Mesenchymal stem cell (in vitro differentiated cells and primary cell): ENCODE data around the gene HOXD4.

Experiments used
- DNase-seq: peaks from one replicate; pipeline ENCODE4 v3.0.0-alpha.2; 2013
- H2AFZ ChIP-seq: one replicate; pipeline ENCODE4 v1.6.1; 2013; ENCODE audit warnings: low read depth, mild to moderate bottlenecking, control low read depth, inconsistent platforms, low read length, moderate library complexity
- H2AK5ac ChIP-seq: 2 replicates; pipeline ENCODE4 v1.6.1; 2013; ENCODE audit warnings: low read length, moderate library complexity, mild to moderate bottlenecking, inconsistent platforms; ENCODE audit not compliant: severe bottlenecking
- H2BK120ac ChIP-seq: one replicate; pipeline ENCODE4 v1.6.1; 2013; ENCODE audit warnings: low read depth, mild to moderate bottlenecking, inconsistent platforms, low read length, moderate library complexity
- H2BK12ac ChIP-seq, 2 experiments: one replicate each; pipeline ENCODE4 v1.6.1; 2013; ENCODE audit warnings: inconsistent platforms in 2 of 2, low read length in 2 of 2, mild to moderate bottlenecking in 2 of 2, moderate library complexity in 2 of 2, control low read depth in 1 of 2
- H2BK15ac ChIP-seq: one replicate; pipeline ENCODE4 v1.6.1; 2013; ENCODE audit warnings: mild to moderate bottlenecking, low read depth, inconsistent platforms; ENCODE audit not compliant: poor library complexity, severe bottlenecking
- H2BK5ac ChIP-seq: 2 replicates; pipeline ENCODE4 v1.6.1; 2013; ENCODE audit warnings: low read depth, mild to moderate bottlenecking, low read length, control low read depth, inconsistent platforms; ENCODE audit not compliant: poor library complexity, severe bottlenecking
- H3K14ac ChIP-seq, 2 experiments: one replicate each; pipeline ENCODE4 v1.6.1; 2013; ENCODE audit warnings: inconsistent platforms in 2 of 2, low read length in 2 of 2, control low read depth in 1 of 2, mild to moderate bottlenecking in 1 of 2, moderate library complexity in 1 of 2
- H3K18ac ChIP-seq, 2 experiments: one replicate each; pipeline ENCODE4 v1.6.1; 2013; ENCODE audit warnings: inconsistent platforms in 2 of 2, low read length in 2 of 2, control low read depth in 1 of 2, low read depth in 1 of 2, mild to moderate bottlenecking in 1 of 2
- H3K23ac ChIP-seq, 2 experiments: one replicate each; pipeline ENCODE4 v1.6.1; 2013; ENCODE audit warnings: inconsistent platforms in 2 of 2, low read length in 2 of 2, mild to moderate bottlenecking in 2 of 2, moderate library complexity in 2 of 2, control low read depth in 1 of 2
- H3K27ac ChIP-seq: 2 replicates; pipeline ENCODE4 v1.5.1; 2013; ENCODE audit warnings: mild to moderate bottlenecking, moderate library complexity, low read length, control low read depth, inconsistent platforms; ENCODE audit not compliant: poor library complexity, severe bottlenecking
- H3K27me3 ChIP-seq, 2 experiments: 2 replicates each; pipeline versions ENCODE4 v1.6.1 to v1.7.0; 2013; ENCODE audit warnings: low read length in 2 of 2, mild to moderate bottlenecking in 2 of 2, moderate library complexity in 2 of 2, control low read depth in 1 of 2, inconsistent platforms in 1 of 2; ENCODE audit not compliant: control insufficient read depth in 1 of 2, insufficient read depth in 1 of 2
- H3K36me3 ChIP-seq, 2 experiments: 2 replicates each; pipeline versions ENCODE4 v1.6.1 to v1.7.0; 2013; ENCODE audit warnings: low read length in 2 of 2, control low read depth in 1 of 2, inconsistent platforms in 1 of 2, low read depth in 1 of 2, mild to moderate bottlenecking in 1 of 2; ENCODE audit not compliant: insufficient read depth in 2 of 2, control insufficient read depth in 1 of 2
- H3K4ac ChIP-seq, 2 experiments: one replicate each; pipeline ENCODE4 v1.6.1; 2013; ENCODE audit warnings: inconsistent platforms in 2 of 2, low read length in 2 of 2, mild to moderate bottlenecking in 2 of 2, moderate library complexity in 2 of 2, control low read depth in 1 of 2, low read depth in 1 of 2
- H3K4me1 ChIP-seq: 2 replicates; pipeline ENCODE4 v1.6.1; 2013; ENCODE audit warnings: low read depth, low read length, control low read depth; ENCODE audit not compliant: control insufficient read depth, insufficient read depth
- H3K4me2 ChIP-seq: 2 replicates; pipeline ENCODE4 v1.6.1; 2013; ENCODE audit warnings: low read length, mild to moderate bottlenecking, inconsistent platforms; ENCODE audit not compliant: poor library complexity, severe bottlenecking
- H3K4me3 ChIP-seq, 2 experiments: 2 replicates each; pipeline versions ENCODE4 v1.5.1 to v1.7.0; 2013; ENCODE audit warnings: low read length in 2 of 2, mild to moderate bottlenecking in 2 of 2, control low read depth in 1 of 2, low read depth in 1 of 2; ENCODE audit not compliant: insufficient read depth in 1 of 2
- H3K79me1 ChIP-seq: replicated peaks from 2 replicates; pipeline ENCODE4 v1.6.1; 2013; ENCODE audit warnings: mild to moderate bottlenecking, control low read depth, low read length, inconsistent platforms; ENCODE audit not compliant: poor library complexity, severe bottlenecking
- H3K9ac ChIP-seq: 2 replicates; pipeline ENCODE4 v1.7.0; 2013; ENCODE audit warnings: mild to moderate bottlenecking, low read length, moderate library complexity
- H3K9me3 ChIP-seq: 2 replicates; pipeline ENCODE4 v1.7.0; 2013; ENCODE audit warnings: mild to moderate bottlenecking, low read length; ENCODE audit not compliant: control insufficient read depth
- H4K8ac ChIP-seq: one replicate; pipeline ENCODE4 v1.6.1; 2013; ENCODE audit warnings: inconsistent platforms, mild to moderate bottlenecking, low read length, moderate library complexity
- H4K91ac ChIP-seq: one replicate; pipeline ENCODE4 v1.6.1; 2013; ENCODE audit warnings: mild to moderate bottlenecking, low read length, inconsistent platforms
- WGBS: methylation state at CpG from one replicate; pipeline ENCODE4 v1.1.7; 2013; ENCODE audit warnings: mixed read lengths; 5-methylcytosine and 5-hydroxymethylcytosine counted together

The HOXD4 gene

GRCh38 chr2:176140513-176141317 lies 10.6 kb upstream of the HOXD4 start:
- Histone ChIP-seq H2AFZ (no peak overlapping the region), H3K9me3 (no peaks in the 10 kb centered on the region), H2BK120ac (no peak overlapping the region), H3K4me1 (peaks cover 14% of the 10 kb centered on the region), H2BK12ac (no peak overlapping the region), H2BK5ac (no peak overlapping the region), H3K14ac (no peak overlapping the region), H3K27me3 (peaks cover 0 to 59% of the 10 kb centered on the region in 2 experiments), H2AK5ac (no peak overlapping the region), H3K9ac (peak overlapping the region; percentile 96), H2BK15ac (no peak overlapping the region), H3K4me3 (peak overlapping the region; percentile 61 to 82), H3K4ac (no peak overlapping the region), H3K18ac (no peak overlapping the region), H3K23ac (no peak overlapping the region), H4K91ac (no peak overlapping the region), H3K79me1 (peaks cover 9% of the 10 kb centered on the region), H3K36me3 (no peaks in the 10 kb centered on the region), H3K4me2 (peak overlapping the region; percentile 92), H4K8ac (no peak overlapping the region), H3K27ac (no peak overlapping the region)
- peak; percentile 52 for DNase-seq
- 20% methylated on average over 46 of the region's 48 CpGs for WGBS

GRCh38 chr2:176142281-176142680 lies 9.1 kb upstream of the HOXD4 start:
- H2BK120ac ChIP-seq = no peak overlapping the region
- H3K18ac ChIP-seq = no peak overlapping the region
- H3K4ac ChIP-seq = no peak overlapping the region
- H3K23ac ChIP-seq = no peak overlapping the region
- peaks cover 9% of the 10 kb centered on the region for H3K79me1 ChIP-seq
- WGBS = 79% methylated on average over 2 of the region's 2 CpGs
- H2AK5ac ChIP-seq = no peak overlapping the region
- H3K36me3 ChIP-seq = no peaks in the 10 kb centered on the region
- no peak overlapping the region for H3K9ac ChIP-seq
- H2BK15ac ChIP-seq = no peak overlapping the region
- H2AFZ ChIP-seq = no peak overlapping the region
- H3K9me3 ChIP-seq = no peaks in the 10 kb centered on the region
- H3K27ac ChIP-seq = no peak overlapping the region
- DNase-seq = no peak
- H3K4me2 ChIP-seq = no peak overlapping the region
- no peak overlapping the region for H3K4me3 ChIP-seq
- peaks cover 13% of the 10 kb centered on the region for H3K4me1 ChIP-seq
- H2BK12ac ChIP-seq = no peak overlapping the region
- H4K91ac ChIP-seq = no peak overlapping the region
- no peak overlapping the region for H2BK5ac ChIP-seq
- H3K14ac ChIP-seq = no peak overlapping the region
- H4K8ac ChIP-seq = no peak overlapping the region
- peaks cover 0 to 58% of the 10 kb centered on the region in 2 experiments for H3K27me3 ChIP-seq

- Histone ChIP-seq H4K8ac (no peak overlapping the region), H3K27me3 (peaks cover 0 to 67% of the 10 kb centered on the region in 2 experiments), H3K9ac (no peak overlapping the region), H3K14ac (no peak overlapping the region), H3K4me1 (peaks cover 7% of the 10 kb centered on the region), H3K18ac (no peak overlapping the region), H3K27ac (no peak overlapping the region), H2BK15ac (no peak overlapping the region), H2AFZ (no peak overlapping the region), H3K36me3 (peaks cover 3 to 7% of the 10 kb centered on the region in 2 experiments), H3K79me1 (peaks cover 13% of the 10 kb centered on the region), H4K91ac (no peak overlapping the region), H2BK120ac (no peak overlapping the region), H2AK5ac (no peak overlapping the region), H3K4me3 (no peak overlapping the region), H3K23ac (no peak overlapping the region), H3K4me2 (no peak overlapping the region), H3K9me3 (no peaks in the 10 kb centered on the region), H2BK12ac (no peak overlapping the region), H3K4ac (no peak overlapping the region), H2BK5ac (no peak overlapping the region)
- WGBS = 51% methylated on average over 1 of the region's 4 CpGs
- no peak for DNase-seq
Observed at GRCh38 chr2:176145085-176145969, 6.0 kb upstream of the HOXD4 start.

GRCh38 chr2:176146101-176146500 lies 5.2 kb upstream of the HOXD4 start:
- no peak overlapping the region for H3K9ac ChIP-seq
- H3K27ac ChIP-seq = no peak overlapping the region
- no peak overlapping the region for H4K91ac ChIP-seq
- H3K14ac ChIP-seq = no peak overlapping the region
- WGBS = 49% methylated on average over 5 of the region's 6 CpGs
- no peak overlapping the region for H3K4me2 ChIP-seq
- peaks cover 3% of the 10 kb centered on the region for H3K4me1 ChIP-seq
- no peak overlapping the region for H3K4me3 ChIP-seq
- no peak overlapping the region for H2AFZ ChIP-seq
- peaks cover 0 to 67% of the 10 kb centered on the region in 2 experiments for H3K27me3 ChIP-seq
- H3K36me3 ChIP-seq = peaks cover 3 to 10% of the 10 kb centered on the region in 2 experiments
- H3K23ac ChIP-seq = no peak overlapping the region
- DNase-seq = no peak
- H2BK5ac ChIP-seq = no peak overlapping the region
- no peak overlapping the region for H2AK5ac ChIP-seq
- H3K18ac ChIP-seq = no peak overlapping the region
- H4K8ac ChIP-seq = no peak overlapping the region
- no peak overlapping the region for H2BK12ac ChIP-seq
- no peak overlapping the region for H2BK120ac ChIP-seq
- H3K9me3 ChIP-seq = no peaks in the 10 kb centered on the region
- no peak overlapping the region for H2BK15ac ChIP-seq
- H3K79me1 ChIP-seq = peaks cover 14% of the 10 kb centered on the region
- H3K4ac ChIP-seq = no peak overlapping the region
